KOPT-K1 (cell line): ENCODE data around the gene FAM227B.
"Not testable (repeated sequence)": the region's sequence is repeated elsewhere in the genome, so short reads cannot be mapped to it uniquely, and the experiment has no call there.

ENCODE experiments used
- H3K27ac ChIP-seq: fragments of 200-600 bp; sonication (generic); 2 replicates; pipeline ENCODE4 v1.5.1; 2016; ENCODE audit warnings: antibody characterized with exemption, mild to moderate bottlenecking, low read depth, low read length; ENCODE audit not compliant: poor library complexity, severe bottlenecking
- H3K36me3 ChIP-seq: fragments of 200-600 bp; sonication (generic); 2 replicates; pipeline ENCODE4 v1.5.1; 2017; ENCODE audit warnings: antibody characterized with exemption, mild to moderate bottlenecking, low read length, moderate library complexity; ENCODE audit not compliant: insufficient read depth
- H3K9me3 ChIP-seq: fragments of 200-600 bp; sonication (generic); 2 replicates; pipeline ENCODE4 v1.5.1; 2017; ENCODE audit warnings: antibody characterized with exemption, low read length, mild to moderate bottlenecking; ENCODE audit not compliant: insufficient read depth, poor library complexity, severe bottlenecking

Gene FAM227B

GRCh38 chr15:49492151-49492550 lies 128.5 kb downstream of the FAM227B start:
- Histone ChIP-seq H3K27ac (no peak overlapping the region), H3K9me3 (no peaks in the 10 kb centered on the region), H3K36me3 (no peaks in the 10 kb centered on the region)

- no peak overlapping the region for H3K27ac ChIP-seq
- H3K36me3 ChIP-seq, result no peaks in the 10 kb centered on the region
- no peaks in the 10 kb centered on the region for H3K9me3 ChIP-seq
Observed at GRCh38 chr15:49490966-49491365, 129.7 kb downstream of the FAM227B start.

- H3K36me3 ChIP-seq, H3K9me3 ChIP-seq, H3K27ac ChIP-seq: not testable (repeated sequence)
Observed at GRCh38 chr15:49485401-49485800, 135.2 kb downstream of the FAM227B start.

GRCh38 chr15:49478982-49479381 lies 141.6 kb downstream of the FAM227B start:
- not testable (repeated sequence) for H3K9me3 ChIP-seq, H3K27ac ChIP-seq, H3K36me3 ChIP-seq

GRCh38 chr15:49478021-49478420 lies 142.6 kb downstream of the FAM227B start:
- H3K27ac ChIP-seq, H3K9me3 ChIP-seq, H3K36me3 ChIP-seq: not testable (repeated sequence)

- Histone ChIP-seq H3K9me3 (no peaks in the 10 kb centered on the region), H3K27ac (no peak overlapping the region), H3K36me3 (no peaks in the 10 kb centered on the region)
Observed at GRCh38 chr15:49473031-49473430, 147.6 kb downstream of the FAM227B start.

- Histone ChIP-seq H3K27ac (no peak overlapping the region), H3K36me3 (no peaks in the 10 kb centered on the region)
Observed at GRCh38 chr15:49472338-49472737, 148.3 kb downstream of the FAM227B start.

GRCh38 chr15:49471733-49472132 lies 148.9 kb downstream of the FAM227B start:
- Histone ChIP-seq H3K27ac (no peak overlapping the region), H3K9me3 (no peaks in the 10 kb centered on the region), H3K36me3 (no peaks in the 10 kb centered on the region)

More at GRCh38 chr15:49472338-49472737, 148.3 kb downstream of the FAM227B start:
- no peaks in the 10 kb centered on the region for H3K9me3 ChIP-seq

- H3K36me3 ChIP-seq, H3K27ac ChIP-seq, H3K9me3 ChIP-seq: not testable (repeated sequence)
Observed at GRCh38 chr15:49471248-49471647, 149.4 kb downstream of the FAM227B start.

- no peaks in the 10 kb centered on the region for H3K9me3 ChIP-seq
- no peaks in the 10 kb centered on the region for H3K36me3 ChIP-seq
- H3K27ac ChIP-seq, result no peak overlapping the region
Observed at GRCh38 chr15:49468481-49468839, 152.2 kb downstream of the FAM227B start.

GRCh38 chr15:49467746-49468480 lies 152.7 kb downstream of the FAM227B start:
- Histone ChIP-seq H3K9me3 (no peaks in the 10 kb centered on the region), H3K27ac (no peak overlapping the region), H3K36me3 (no peaks in the 10 kb centered on the region)

- H3K9me3 ChIP-seq, result no peaks in the 10 kb centered on the region
- H3K36me3 ChIP-seq, result no peaks in the 10 kb centered on the region
- no peak overlapping the region for H3K27ac ChIP-seq
Observed at GRCh38 chr15:49466119-49466518, 154.5 kb downstream of the FAM227B start.

GRCh38 chr15:49464522-49464921 lies 156.1 kb downstream of the FAM227B start:
- Histone ChIP-seq H3K27ac (no peak overlapping the region), H3K36me3 (no peaks in the 10 kb centered on the region), H3K9me3 (no peaks in the 10 kb centered on the region)

- H3K9me3 ChIP-seq, result no peaks in the 10 kb centered on the region
- no peaks in the 10 kb centered on the region for H3K36me3 ChIP-seq
- H3K27ac ChIP-seq, result no peak overlapping the region
Observed at GRCh38 chr15:49462232-49462844, 158.3 kb downstream of the FAM227B start.

GRCh38 chr15:49460411-49460941 lies 160.1 kb downstream of the FAM227B start:
- Histone ChIP-seq H3K36me3 (no peaks in the 10 kb centered on the region), H3K27ac (no peak overlapping the region), H3K9me3 (no peaks in the 10 kb centered on the region)

GRCh38 chr15:49458145-49458544 lies 162.5 kb downstream of the FAM227B start:
- Histone ChIP-seq H3K27ac (no peak overlapping the region), H3K36me3 (no peaks in the 10 kb centered on the region), H3K9me3 (no peaks in the 10 kb centered on the region)
